Mucosa of descending colon (tissue), 3 donors: Measurements from ENCODE around the gene CCDC149. TPM values are rescaled to one million over a fixed set of nuclear protein-coding genes. Genes with fewer than 3 reads are reported as not detected.

Source experiments
- ATAC-seq: fragments of 200-7000 bp; cut with Tn5 transposase; one replicate; pipeline ENCODE4 v1.9.1; 2020; ENCODE audit warnings: mild to moderate bottlenecking, moderate library complexity
- DNase-seq, 3 donors: peaks; one replicate each; pipeline ENCODE4 v3.0.0-alpha.2; 2020
- H3K36me3 ChIP-seq: fragments of 200-600 bp; one replicate; pipeline ENCODE4 v1.8.0; 2021; ENCODE audit warnings: low read depth, mild to moderate bottlenecking
- H3K4me1 ChIP-seq: fragments of 200-600 bp; one replicate; pipeline ENCODE4 v1.8.0; 2021; ENCODE audit warnings: low read depth, mild to moderate bottlenecking
- H3K4me3 ChIP-seq: fragments of 200-600 bp; one replicate; pipeline ENCODE4 v1.8.0; 2021; ENCODE audit warnings: mild to moderate bottlenecking
- H3K9me3 ChIP-seq: fragments of 200-600 bp; one replicate; pipeline ENCODE4 v1.8.0; 2021; ENCODE audit warnings: mild to moderate bottlenecking
- CTCF ChIP-seq: fragments of 200-600 bp; IDR thresholded peaks from one replicate; pipeline ENCODE4 v1.8.0; 2022; ENCODE audit warnings: antibody characterized with exemption, mild to moderate bottlenecking
- intact Hi-C, 2 donors: fragments of 100-400 bp; cut with DNase I in 1 of 2; cut with micrococcal nuclease in 1 of 2; formaldehyde crosslinking; loops; one replicate each; pipeline versions ENCODE4 v1.11.0 to v1.11.1; 2022; cut with DNase I, micrococcal nuclease
- total RNA-seq, 3 donors: library from RNA; stranded (reverse); fragmentation: NEBNext Ultra II Directional in 2 of 3; extraction: Animal tissue kit (Norgen Biotek cat#: 25700) in 2 of 3; gene quantifications; one replicate each; pipeline versions ENCODE4 v1.2.1 to v1.2.4, GENCODE V29; 2021 to 2023
- donor health status: DM: no; HTN: no; CAD: no; lungs with moderate emphysema.
- donor health status: DM: no; HTN: no; CAD: no.
- donor health status: DM: no; HTN: yes; CAD: no.

Gene CCDC149
- total RNA-seq, 3 donors from 2014 or later = 14.1 to 23.7 (median 14.2) TPM

- DNase-seq (no peak), ATAC-seq (no peak)
- Histone ChIP-seq H3K36me3 (no peaks in the 10 kb centered on the region), H3K4me1 (no peaks in the 10 kb centered on the region), H3K4me3 (no peak overlapping the region), H3K9me3 (peaks cover 7% of the 10 kb centered on the region)
- intact Hi-C loops = no loop called here
- TF ChIP-seq CTCF = no peak
Observed at GRCh38 chr4:24924309-24924781, 11.5 kb upstream of the CCDC149 start.

- intact Hi-C loops = no loop called here
- Histone ChIP-seq H3K36me3 (no peaks in the 10 kb centered on the region), H3K9me3 (peaks cover 7% of the 10 kb centered on the region), H3K4me3 (no peak overlapping the region), H3K4me1 (no peaks in the 10 kb centered on the region)
- ATAC-seq (no peak), DNase-seq (no peak)
- TF ChIP-seq CTCF = no peak
Observed at GRCh38 chr4:24923550-24923949, 10.7 kb upstream of the CCDC149 start.

GRCh38 chr4:24923002-24923401 is 10.2 kb upstream of the CCDC149 start:
- intact Hi-C loops = no loop called here
- TF ChIP-seq CTCF = no peak
- DNase-seq = no peak

GRCh38 chr4:24922416-24922815 is 9.6 kb upstream of the CCDC149 start:
- peaks cover 7% of the 10 kb centered on the region for H3K9me3 ChIP-seq
- intact Hi-C loops = no loop called here
- no peaks in the 10 kb centered on the region for H3K4me1 ChIP-seq
- no peaks in the 10 kb centered on the region for H3K36me3 ChIP-seq
- TF ChIP-seq CTCF = no peak
- DNase-seq = no peak
- ATAC-seq = no peak
- no peak overlapping the region for H3K4me3 ChIP-seq

More at GRCh38 chr4:24923002-24923401, 10.2 kb upstream of the CCDC149 start:
- Histone ChIP-seq H3K4me1 (no peaks in the 10 kb centered on the region), H3K9me3 (peaks cover 7% of the 10 kb centered on the region), H3K4me3 (no peak overlapping the region), H3K36me3 (no peaks in the 10 kb centered on the region)
- ATAC-seq = no peak

GRCh38 chr4:24921491-24921890 is 8.6 kb upstream of the CCDC149 start:
- ATAC-seq (no peak), DNase-seq (no peak)
- Histone ChIP-seq H3K9me3 (peaks cover 7% of the 10 kb centered on the region), H3K36me3 (no peaks in the 10 kb centered on the region), H3K4me3 (no peak overlapping the region), H3K4me1 (no peaks in the 10 kb centered on the region)
- no peak for TF ChIP-seq CTCF
- intact Hi-C loops = no loop called here

GRCh38 chr4:24920008-24920407 is 7.2 kb upstream of the CCDC149 start:
- H3K4me1 ChIP-seq = no peaks in the 10 kb centered on the region
- intact Hi-C loops = no loop called here
- H3K4me3 ChIP-seq = no peak overlapping the region
- peaks cover 7% of the 10 kb centered on the region for H3K9me3 ChIP-seq
- DNase-seq (no peak), ATAC-seq (no peak)
- H3K36me3 ChIP-seq = no peaks in the 10 kb centered on the region
- no peak for TF ChIP-seq CTCF
